Calu3 (cell line): Measurements from ENCODE around the gene PFKFB2. TPM values are rescaled to one million over a fixed set of nuclear protein-coding genes. Genes with fewer than 3 reads are reported as not detected.

ENCODE experiments used
- BruUV-seq: library from RNA; stranded (reverse); fragments of 400-500 nt; replicated peaks from 2 replicates; lab custom pipeline; 2021; lab: Mats Ljungman, UMichigan
- CTCF ChIA-PET: fragments of 300-600 bp; sonication (Branson Sonifier 250); formaldehyde crosslinking; loops from one replicate; lab custom pipeline; 2022; ENCODE audit warnings: antibody characterized with exemption; lab: Charles Lee
- DNase-seq: peaks from one replicate; pipeline ENCODE4 v3.0.0; 2022
- H3K27ac Mint-ChIP-seq: one replicate; pipeline ENCODE4 v1.8.0; 2022; ENCODE audit warnings: mixed read lengths; ENCODE audit not compliant: unreplicated experiment
- H3K27me3 Mint-ChIP-seq: one replicate; pipeline ENCODE4 v1.8.0; 2022; ENCODE audit warnings: mixed read lengths; ENCODE audit not compliant: unreplicated experiment
- H3K36me3 Mint-ChIP-seq: one replicate; pipeline ENCODE4 v1.8.0; 2022; ENCODE audit warnings: mild to moderate bottlenecking, moderate library complexity, mixed read lengths; ENCODE audit not compliant: insufficient read depth, unreplicated experiment
- H3K4me1 Mint-ChIP-seq: one replicate; pipeline ENCODE4 v1.8.0; 2022; ENCODE audit warnings: mild to moderate bottlenecking, low read depth, mixed read lengths; ENCODE audit not compliant: unreplicated experiment
- H3K4me3 Mint-ChIP-seq: one replicate; pipeline ENCODE4 v1.8.0; 2022; ENCODE audit warnings: mild to moderate bottlenecking, low read depth, moderate library complexity, mixed read lengths; ENCODE audit not compliant: unreplicated experiment
- H3K9me3 Mint-ChIP-seq: one replicate; pipeline ENCODE4 v1.8.0; 2022; ENCODE audit warnings: low read depth, mixed read lengths; ENCODE audit not compliant: unreplicated experiment
- intact Hi-C: fragments of 100-400 bp; cut with micrococcal nuclease; formaldehyde crosslinking; loops from one replicate; pipeline ENCODE4 v1.10.0; 2022; ENCODE audit not compliant: unreplicated experiment
- total RNA-seq: library from RNA; stranded (reverse); gene quantifications from 2 replicates; pipeline ENCODE4 v1.2.3, GENCODE V29; 2022
- TF ChIP-seq, protein P1 (sequence below): fragments of 200-600 bp; IDR thresholded peaks from one replicate; pipeline ENCODE4 v1.8.0; 2022; ENCODE audit warnings: antibody characterized with exemption; ENCODE audit not compliant: unreplicated experiment

PFKFB2 gene
- total RNA-seq, 1 experiment from 2014 or later: 54.4 TPM

DNA sequence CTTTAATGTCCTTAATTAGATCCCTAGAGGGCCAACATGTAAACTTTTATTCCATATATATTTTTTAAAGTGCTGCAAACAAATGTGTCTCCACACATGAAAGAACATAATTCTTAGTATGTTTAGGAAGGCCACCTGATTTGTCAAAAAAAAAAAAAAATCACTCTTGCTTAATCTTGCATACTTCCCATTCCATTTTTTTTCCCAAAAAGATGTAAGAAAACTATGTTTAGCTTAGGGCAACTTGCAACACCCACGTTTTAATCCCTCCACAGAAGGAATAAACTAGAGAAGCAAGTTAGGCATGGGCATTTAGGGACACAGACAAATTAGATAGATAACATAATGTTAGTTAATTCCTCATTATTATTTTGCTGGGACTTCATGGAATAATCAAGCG is 7.6 kb upstream of the PFKFB2 start:
- BruUV-seq: no TSS peak
- Mint-ChIP-seq H3K9me3 (no peaks in the 10 kb centered on the region), H3K27ac (no peak overlapping the region), H3K4me3 (peak overlapping the region; percentile 48), H3K27me3 (no peaks in the 10 kb centered on the region), H3K4me1 (peaks cover 45% of the 10 kb centered on the region), H3K36me3 (peaks cover 68% of the 10 kb centered on the region)
- CTCF ChIA-PET: interaction anchor here (0.7 kb wide), 1 partner anchor 80 kb away, joined by 3 read pairs; no protein-coding TSS in a partner anchor
- DNase-seq: no peak
- TF ChIP-seq, protein P1, sequence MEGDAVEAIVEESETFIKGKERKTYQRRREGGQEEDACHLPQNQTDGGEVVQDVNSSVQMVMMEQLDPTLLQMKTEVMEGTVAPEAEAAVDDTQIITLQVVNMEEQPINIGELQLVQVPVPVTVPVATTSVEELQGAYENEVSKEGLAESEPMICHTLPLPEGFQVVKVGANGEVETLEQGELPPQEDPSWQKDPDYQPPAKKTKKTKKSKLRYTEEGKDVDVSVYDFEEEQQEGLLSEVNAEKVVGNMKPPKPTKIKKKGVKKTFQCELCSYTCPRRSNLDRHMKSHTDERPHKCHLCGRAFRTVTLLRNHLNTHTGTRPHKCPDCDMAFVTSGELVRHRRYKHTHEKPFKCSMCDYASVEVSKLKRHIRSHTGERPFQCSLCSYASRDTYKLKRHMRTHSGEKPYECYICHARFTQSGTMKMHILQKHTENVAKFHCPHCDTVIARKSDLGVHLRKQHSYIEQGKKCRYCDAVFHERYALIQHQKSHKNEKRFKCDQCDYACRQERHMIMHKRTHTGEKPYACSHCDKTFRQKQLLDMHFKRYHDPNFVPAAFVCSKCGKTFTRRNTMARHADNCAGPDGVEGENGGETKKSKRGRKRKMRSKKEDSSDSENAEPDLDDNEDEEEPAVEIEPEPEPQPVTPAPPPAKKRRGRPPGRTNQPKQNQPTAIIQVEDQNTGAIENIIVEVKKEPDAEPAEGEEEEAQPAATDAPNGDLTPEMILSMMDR: no peak
- intact Hi-C loops: no loop called here

GRCh38 chr1:207047505-207047904 is 5.6 kb upstream of the PFKFB2 start:
- peak overlapping the region; percentile 97 for H3K4me3 Mint-ChIP-seq
- CTCF ChIA-PET: interaction anchor here (1.2 to 3.0 kb wide), 2 partner anchors 19 to 26 kb away, joined by 4 to 10 read pairs; no protein-coding TSS in a partner anchor
- H3K27me3 Mint-ChIP-seq: no peaks in the 10 kb centered on the region
- intact Hi-C loops: no loop called here
- peaks cover 58% of the 10 kb centered on the region for H3K4me1 Mint-ChIP-seq
- BruUV-seq: no TSS peak
- TF ChIP-seq, protein P1: no peak
- no peak for DNase-seq
- H3K9me3 Mint-ChIP-seq: no peaks in the 10 kb centered on the region
- H3K36me3 Mint-ChIP-seq: peaks cover 88% of the 10 kb centered on the region
- H3K27ac Mint-ChIP-seq: peak overlapping the region; percentile 52

DNA sequence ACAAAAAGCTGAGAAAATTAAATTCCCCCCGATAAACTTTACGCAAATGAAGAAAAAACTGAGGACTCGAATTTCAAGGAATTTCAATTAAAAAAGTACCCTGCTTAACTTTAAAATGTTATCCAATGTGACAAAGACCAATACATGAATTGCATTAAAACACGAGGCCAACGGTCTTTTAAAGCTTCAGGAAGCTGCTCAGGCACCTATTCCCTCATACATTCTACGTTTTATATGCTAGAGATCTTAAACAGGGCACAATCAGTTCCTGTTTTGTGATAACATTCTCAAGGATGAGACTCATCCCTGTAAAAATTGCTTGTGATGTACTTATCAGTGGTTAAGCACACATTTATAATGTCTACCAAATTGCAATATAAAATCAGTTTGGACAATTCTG is 5.0 kb upstream of the PFKFB2 start:
- intact Hi-C loops: no loop called here
- peak overlapping the region; percentile 52 for H3K27ac Mint-ChIP-seq
- no peaks in the 10 kb centered on the region for H3K27me3 Mint-ChIP-seq
- peaks cover 88% of the 10 kb centered on the region for H3K36me3 Mint-ChIP-seq
- CTCF ChIA-PET: interaction anchor here (1.1 to 3.0 kb wide), 2 partner anchors 15 to 27 kb away, joined by 5 to 10 read pairs; partner anchors contain the start of gene C1orf116
- TF ChIP-seq, protein P1: no peak
- no TSS peak for BruUV-seq
- no peak for DNase-seq
- peak overlapping the region; percentile 97 for H3K4me3 Mint-ChIP-seq
- H3K9me3 Mint-ChIP-seq: no peaks in the 10 kb centered on the region
- peaks cover 58% of the 10 kb centered on the region for H3K4me1 Mint-ChIP-seq

DNA sequence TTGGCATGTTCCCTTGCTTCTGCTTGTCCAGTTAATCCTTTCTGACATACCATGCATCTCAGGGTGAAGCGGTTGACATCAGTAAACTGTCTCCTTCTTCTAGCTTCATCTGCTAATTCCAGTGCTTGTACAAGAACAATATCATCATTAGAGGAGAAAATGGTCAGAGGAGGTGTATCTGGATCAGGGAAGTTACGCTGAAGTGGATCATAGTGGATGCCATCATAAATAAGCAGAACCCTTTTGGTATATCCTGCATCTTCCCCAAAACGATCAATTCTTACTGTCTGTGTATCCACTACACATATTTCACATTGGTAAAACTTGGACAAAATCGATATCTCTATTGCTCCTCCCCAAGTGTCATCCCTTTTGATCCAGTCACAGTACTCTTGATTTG is 4.0 kb upstream of the PFKFB2 start:
- CTCF ChIA-PET: interaction anchor here (1.1 to 4.9 kb wide), 3 partner anchors 16 to 27 kb away, joined by 5 to 54 read pairs (median 10); partner anchors contain the start of gene C1orf116
- Mint-ChIP-seq H3K36me3 (peaks cover 90% of the 10 kb centered on the region), H3K4me1 (peaks cover 58% of the 10 kb centered on the region)

More for the DNA sequence above, 4.0 kb upstream of the PFKFB2 start:
- TF ChIP-seq, protein P1: no peak
- DNase-seq: no peak
- intact Hi-C loops: no loop called here
- Mint-ChIP-seq H3K9me3 (no peaks in the 10 kb centered on the region), H3K27me3 (no peaks in the 10 kb centered on the region), H3K4me3 (peak overlapping the region; percentile 97), H3K27ac (peak overlapping the region; percentile 93)
- BruUV-seq: no TSS peak
